ENCODE data around the gene SPATA3. TPM values are rescaled to one million over a fixed set of nuclear protein-coding genes. Genes with fewer than 3 reads are reported as not detected.

Gene SPATA3
- total RNA-seq, 2 donors from 2014 or later = not detected

DNA sequence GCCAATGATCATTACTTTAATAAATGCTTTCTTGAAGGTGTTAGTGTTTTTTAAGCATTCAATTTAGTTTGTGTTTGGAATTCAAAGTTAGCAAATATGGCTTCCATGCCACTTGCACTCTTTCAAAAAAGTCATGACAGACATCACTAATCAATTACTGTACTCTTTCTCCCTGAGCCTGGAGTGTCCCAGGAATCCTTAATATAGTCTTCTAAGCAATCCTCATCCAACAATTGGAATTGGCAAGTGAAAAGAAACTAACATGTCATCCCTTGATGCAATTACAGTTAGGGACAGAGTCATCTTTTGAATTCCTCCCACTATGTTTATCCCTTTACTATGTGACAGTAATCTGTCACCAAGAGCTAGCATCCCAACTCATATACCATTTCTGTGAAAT, 41.2 kb upstream of the SPATA3 start:
- TF ChIP-seq, protein P1, sequence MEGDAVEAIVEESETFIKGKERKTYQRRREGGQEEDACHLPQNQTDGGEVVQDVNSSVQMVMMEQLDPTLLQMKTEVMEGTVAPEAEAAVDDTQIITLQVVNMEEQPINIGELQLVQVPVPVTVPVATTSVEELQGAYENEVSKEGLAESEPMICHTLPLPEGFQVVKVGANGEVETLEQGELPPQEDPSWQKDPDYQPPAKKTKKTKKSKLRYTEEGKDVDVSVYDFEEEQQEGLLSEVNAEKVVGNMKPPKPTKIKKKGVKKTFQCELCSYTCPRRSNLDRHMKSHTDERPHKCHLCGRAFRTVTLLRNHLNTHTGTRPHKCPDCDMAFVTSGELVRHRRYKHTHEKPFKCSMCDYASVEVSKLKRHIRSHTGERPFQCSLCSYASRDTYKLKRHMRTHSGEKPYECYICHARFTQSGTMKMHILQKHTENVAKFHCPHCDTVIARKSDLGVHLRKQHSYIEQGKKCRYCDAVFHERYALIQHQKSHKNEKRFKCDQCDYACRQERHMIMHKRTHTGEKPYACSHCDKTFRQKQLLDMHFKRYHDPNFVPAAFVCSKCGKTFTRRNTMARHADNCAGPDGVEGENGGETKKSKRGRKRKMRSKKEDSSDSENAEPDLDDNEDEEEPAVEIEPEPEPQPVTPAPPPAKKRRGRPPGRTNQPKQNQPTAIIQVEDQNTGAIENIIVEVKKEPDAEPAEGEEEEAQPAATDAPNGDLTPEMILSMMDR (conservative IDR thresholded peaks at IDR 0.05) = no peak
- Histone ChIP-seq H3K9ac (ENCODE audit: extremely low read depth, low read length, poor library complexity, severe bottlenecking) (no peak overlapping the region), H3K36me3 (ENCODE audit: control insufficient read depth, insufficient read depth, low read length) (no peaks in the 10 kb centered on the region), H3K4me1 (ENCODE audit: control insufficient read depth, insufficient read depth, low read length) (no peaks in the 10 kb centered on the region), H3K27ac (ENCODE audit: low read depth, low read length) (no peak overlapping the region), H3K9me3 (ENCODE audit: control insufficient read depth, low read length) (peaks cover 5% of the 10 kb centered on the region), H3K4me3 (ENCODE audit: low read length) (no peak overlapping the region), H3K27me3 (ENCODE audit: control insufficient read depth, insufficient read depth, low read length, poor library complexity, severe bottlenecking) (peaks cover 12% of the 10 kb centered on the region)
- peaks cover 18% of the 10 kb centered on the region for H3K27me3 Mint-ChIP-seq (ENCODE audit: insufficient read depth)
- H3K4me1 Mint-ChIP-seq = peaks cover 19% of the 10 kb centered on the region
- H3K27ac Mint-ChIP-seq = no peak overlapping the region
- no peak overlapping the region for H3K4me3 Mint-ChIP-seq
- H3K9me3 Mint-ChIP-seq = peaks cover 10% of the 10 kb centered on the region
- no peak for DNase-seq
- no peaks in the 10 kb centered on the region for H3K36me3 Mint-ChIP-seq (ENCODE audit: low read depth)

DNA sequence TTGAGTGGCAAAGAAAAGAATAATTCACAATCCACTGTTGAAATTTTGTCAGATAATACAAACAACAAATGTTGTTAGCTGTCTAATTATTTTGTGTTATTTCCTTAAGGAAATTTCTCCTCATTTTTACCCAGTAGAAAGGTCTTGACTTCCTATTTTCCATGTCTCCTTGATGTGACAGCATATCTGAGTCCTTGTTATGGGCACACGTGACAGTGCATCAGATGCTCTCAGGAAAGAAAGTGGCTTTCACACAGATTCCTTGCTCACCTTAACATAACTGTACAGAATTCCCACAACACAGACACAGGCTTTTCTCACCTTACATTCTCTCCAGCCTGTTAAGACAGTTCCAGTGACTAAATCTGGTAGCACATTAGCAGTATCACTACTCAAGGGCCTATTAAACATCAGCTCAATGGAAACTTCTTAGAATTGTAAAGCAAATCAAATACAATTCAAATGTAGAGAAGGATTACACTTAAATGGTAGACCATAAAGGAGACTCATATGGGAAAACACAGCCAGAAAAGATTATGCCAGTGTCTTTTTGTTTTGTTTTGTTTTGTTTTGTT, 40.7 kb upstream of the SPATA3 start:
- no peak for DNase-seq

DNA sequence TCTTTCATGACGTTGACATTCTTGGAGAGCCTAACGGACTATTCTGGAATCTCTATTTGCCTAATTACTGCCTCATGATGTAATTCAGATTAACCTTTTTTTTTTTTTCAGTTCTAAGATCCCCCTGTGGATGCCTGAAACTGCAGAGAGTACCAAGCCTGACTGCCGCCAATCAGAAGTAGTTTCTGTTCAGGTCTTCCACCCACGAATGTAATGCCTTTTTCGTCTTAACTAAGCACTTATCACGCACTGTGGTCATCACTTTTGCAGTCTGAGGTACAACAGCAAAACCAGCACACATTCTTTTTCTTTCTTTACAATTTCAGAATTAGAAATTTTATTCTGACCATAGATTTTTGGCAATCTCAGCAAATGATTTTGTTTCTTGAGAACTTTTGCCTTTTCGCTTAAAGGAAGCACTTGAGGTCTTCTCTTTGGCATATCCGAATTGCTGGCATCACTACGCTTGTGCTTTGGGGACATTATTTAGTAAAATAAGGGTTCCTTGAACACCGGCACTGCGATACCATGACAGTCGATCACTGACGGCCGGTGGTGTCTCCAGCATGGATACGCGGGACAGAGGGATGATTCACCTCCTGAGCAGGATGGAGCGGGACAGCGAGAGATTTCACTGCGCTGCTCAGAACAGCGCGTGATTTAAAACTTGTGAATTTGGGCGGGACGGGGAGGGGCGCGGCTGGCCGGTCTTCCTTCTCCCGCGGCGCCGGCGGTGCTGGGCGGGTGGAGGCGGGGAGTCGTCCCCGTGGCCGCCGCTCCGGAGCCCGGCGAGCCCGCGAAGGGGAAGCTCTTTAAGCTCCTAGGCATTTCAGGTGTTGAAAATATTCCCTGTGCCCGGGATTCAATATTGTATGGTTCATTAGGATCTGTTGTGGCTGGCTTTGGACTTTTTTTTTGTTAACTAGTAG, 38.8 kb upstream of the SPATA3 start:
- H3K4me1 Mint-ChIP-seq = peaks cover 24% of the 10 kb centered on the region
- H3K9me3 ChIP-seq (ENCODE audit: control insufficient read depth, low read length) = peaks cover 13% of the 10 kb centered on the region
- H3K36me3 Mint-ChIP-seq (ENCODE audit: low read depth) = no peaks in the 10 kb centered on the region
- peak overlapping the region; percentile 59 for H3K4me3 Mint-ChIP-seq
- no peaks in the 10 kb centered on the region for H3K36me3 ChIP-seq (ENCODE audit: control insufficient read depth, insufficient read depth, low read length)
- H3K27me3 ChIP-seq (ENCODE audit: control insufficient read depth, insufficient read depth, low read length, poor library complexity, severe bottlenecking) = peaks cover 12% of the 10 kb centered on the region
- H3K4me1 ChIP-seq (ENCODE audit: control insufficient read depth, insufficient read depth, low read length) = no peaks in the 10 kb centered on the region
- DNase-seq = peak; percentile 85
- H3K4me3 ChIP-seq (ENCODE audit: low read length) = peak overlapping the region; percentile 81
- peaks cover 18% of the 10 kb centered on the region for H3K27me3 Mint-ChIP-seq (ENCODE audit: insufficient read depth)
- 15 to 23% methylated on average over 17 to 43 of the region's 43 CpGs for WGBS, 2 experiments (ENCODE audit: insufficient coverage in 1 of 2, insufficient read length in 1 of 2)
- TF ChIP-seq, protein P1 (conservative IDR thresholded peaks at IDR 0.05) = no peak
- no peak overlapping the region for H3K27ac Mint-ChIP-seq
- peaks cover 22% of the 10 kb centered on the region for H3K9me3 Mint-ChIP-seq
- no peak overlapping the region for H3K27ac ChIP-seq (ENCODE audit: low read depth, low read length)
- peak overlapping the region; percentile 54 for H3K9ac ChIP-seq (ENCODE audit: extremely low read depth, low read length, poor library complexity, severe bottlenecking)

More for the DNA sequence above, 40.7 kb upstream of the SPATA3 start:
- Mint-ChIP-seq H3K9me3 (peaks cover 15% of the 10 kb centered on the region), H3K4me1 (peaks cover 17% of the 10 kb centered on the region), H3K36me3 (ENCODE audit: low read depth) (no peaks in the 10 kb centered on the region), H3K4me3 (no peak overlapping the region), H3K27ac (no peak overlapping the region), H3K27me3 (ENCODE audit: insufficient read depth) (peaks cover 18% of the 10 kb centered on the region)
- TF ChIP-seq, protein P1 (conservative IDR thresholded peaks at IDR 0.05) = no peak
- no peak overlapping the region for H3K27ac ChIP-seq (ENCODE audit: low read depth, low read length)
- WGBS, 2 experiments (ENCODE audit: insufficient coverage in 1 of 2, insufficient read length in 1 of 2) = 91 to 100% methylated on average over 1 of the region's 1 CpG
- no peaks in the 10 kb centered on the region for H3K4me1 ChIP-seq (ENCODE audit: control insufficient read depth, insufficient read depth, low read length)
- H3K4me3 ChIP-seq (ENCODE audit: low read length) = no peak overlapping the region
- peaks cover 12% of the 10 kb centered on the region for H3K27me3 ChIP-seq (ENCODE audit: control insufficient read depth, insufficient read depth, low read length, poor library complexity, severe bottlenecking)
- no peak overlapping the region for H3K9ac ChIP-seq (ENCODE audit: extremely low read depth, low read length, poor library complexity, severe bottlenecking)
- H3K9me3 ChIP-seq (ENCODE audit: control insufficient read depth, low read length) = peaks cover 10% of the 10 kb centered on the region
- H3K36me3 ChIP-seq (ENCODE audit: control insufficient read depth, insufficient read depth, low read length) = no peaks in the 10 kb centered on the region

Data from endodermal cell (in vitro differentiated cells).